Measurements from ENCODE around the gene ZNF385B. TPM values are rescaled to one million over a fixed set of nuclear protein-coding genes. Genes with fewer than 3 reads are reported as not detected.

ZNF385B gene
- total and polyA plus RNA-seq, 2 donors (not counting 1 experiment from before 2014, with no cell fraction given) = not detected

- no peak for ATAC-seq (ENCODE audit: low read depth)
- Histone ChIP-seq H3K4me1 (ENCODE audit: control insufficient read depth in 2 of 2, insufficient read depth in 2 of 2, low read length in 2 of 2) (peaks cover 13 to 15% of the 10 kb centered on the region in 2 donors), H3K9ac (ENCODE audit: low read length) (no peak overlapping the region), H3K9me3 (ENCODE audit: control extremely low read depth in 1 of 3, control insufficient read depth in 2 of 3, insufficient read depth in 1 of 3, low read length in 2 of 3) (peaks cover 0 to 3% (median 0%) of the 10 kb centered on the region in 3 donors), H3K4me2 (replicated peaks; ENCODE audit: low read depth, low read length, poor library complexity, severe bottlenecking) (no peak overlapping the region), H3K27ac (ENCODE audit: low read length in 2 of 2) (no peak overlapping the region), H3K79me2 (ENCODE audit: control insufficient read depth, insufficient read depth, low read length) (no peaks in the 10 kb centered on the region), H3K4me3 (ENCODE audit: control extremely low read depth in 1 of 5, extremely low read depth in 1 of 5, insufficient read depth in 1 of 5, low read depth in 2 of 5, low read length in 4 of 5) (no peak overlapping the region), H3K36me3 (replicated peaks in 1 of 2; ENCODE audit: control extremely low read depth in 1 of 2, control insufficient read depth in 1 of 2, extremely low read depth in 1 of 2, insufficient read depth in 2 of 2, low read length in 1 of 2) (no peaks in the 10 kb centered on the region), H3K27me3 (replicated peaks in 1 of 4; ENCODE audit: control extremely low read depth in 1 of 4, control insufficient read depth in 3 of 4, insufficient read depth in 4 of 4, low read length in 3 of 4) (peaks cover 0 to 30% (median 9%) of the 10 kb centered on the region in 4 experiments), H2AFZ (ENCODE audit: insufficient read depth, low read depth, low read length, poor library complexity, severe bottlenecking) (no peak overlapping the region), H4K20me1 (ENCODE audit: control insufficient read depth, insufficient read depth, low read length, poor library complexity, severe bottlenecking) (no peaks in the 10 kb centered on the region)
- intact Hi-C loops (cut with micrococcal nuclease) = no loop called here
- Mint-ChIP-seq H3K4me3 (no peak overlapping the region), H3K9me3 (ENCODE audit: insufficient read depth) (no peaks in the 10 kb centered on the region), H3K27ac (no peak overlapping the region), H3K4me1 (peaks cover 14% of the 10 kb centered on the region), H3K27me3 (peaks cover 69% of the 10 kb centered on the region)
- DNase-seq = no peak
- TF ChIP-seq EZH2 (IDR thresholded peaks at IDR 0.05; ENCODE audit: borderline replicate concordance, insufficient read depth, low read depth, low read length, poor library complexity, severe bottlenecking) (no peak), CTCF (IDR thresholded peaks at IDR 0.05) (no peak)
- CTCF ChIA-PET = no interaction called here
- POLR2A ChIA-PET = no interaction called here
- no CpG with 5 or more reads among the region's 1 CpG for WGBS (ENCODE audit: insufficient coverage)
These were observed 1.9 kb downstream of the ZNF385B start for GRCh38 chr2:179859523-179859922.

DNA sequence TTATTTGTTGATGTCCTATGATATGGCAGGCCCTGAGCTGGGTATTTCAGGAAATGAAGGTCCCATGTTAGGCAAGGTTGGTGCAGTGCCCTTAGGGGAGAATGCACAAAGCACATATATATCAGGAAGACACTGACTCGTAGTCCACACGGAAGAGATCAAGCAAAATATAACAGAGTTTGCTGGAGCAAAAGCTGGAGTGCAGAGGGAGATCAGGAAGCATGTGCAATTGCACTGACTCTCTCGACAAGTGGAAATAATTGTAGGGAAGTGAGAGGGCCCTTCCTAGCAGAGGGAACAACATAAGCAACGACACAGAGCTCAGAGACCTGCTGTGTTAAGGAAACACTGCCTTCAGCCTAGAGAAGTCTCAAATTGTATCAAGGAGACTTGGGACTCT lies 4.2 kb downstream of the ZNF385B start:
- POLR2A ChIA-PET = no interaction called here
- Mint-ChIP-seq H3K4me3 (no peak overlapping the region), H3K27ac (no peak overlapping the region), H3K9me3 (ENCODE audit: insufficient read depth) (no peaks in the 10 kb centered on the region), H3K27me3 (peaks cover 60% of the 10 kb centered on the region), H3K4me1 (peaks cover 14% of the 10 kb centered on the region)
- no peak overlapping the region for H2AFZ ChIP-seq (ENCODE audit: insufficient read depth, low read depth, low read length, poor library complexity, severe bottlenecking)
- no peak overlapping the region for H3K4me3 ChIP-seq (ENCODE audit: control extremely low read depth in 1 of 5, extremely low read depth in 1 of 5, insufficient read depth in 1 of 5, low read depth in 2 of 5, low read length in 4 of 5)
- H3K79me2 ChIP-seq (ENCODE audit: control insufficient read depth, insufficient read depth, low read length) = no peaks in the 10 kb centered on the region
- H3K36me3 ChIP-seq (replicated peaks in 1 of 2; ENCODE audit: control extremely low read depth in 1 of 2, control insufficient read depth in 1 of 2, extremely low read depth in 1 of 2, insufficient read depth in 2 of 2, low read length in 1 of 2) = no peaks in the 10 kb centered on the region
- CTCF ChIA-PET = no interaction called here
- DNase-seq (no peak), ATAC-seq (ENCODE audit: low read depth) (no peak)
- intact Hi-C loops (cut with micrococcal nuclease) = no loop called here
- H3K9me3 ChIP-seq (ENCODE audit: control extremely low read depth in 1 of 3, control insufficient read depth in 2 of 3, insufficient read depth in 1 of 3, low read length in 2 of 3) = peaks cover 0 to 3% (median 0%) of the 10 kb centered on the region in 3 donors
- H4K20me1 ChIP-seq (ENCODE audit: control insufficient read depth, insufficient read depth, low read length, poor library complexity, severe bottlenecking) = no peaks in the 10 kb centered on the region
- H3K27ac ChIP-seq (ENCODE audit: low read length in 2 of 2) = no peak overlapping the region
- 74% methylated on average over 4 of the region's 4 CpGs for WGBS (ENCODE audit: insufficient coverage)
- H3K4me1 ChIP-seq (ENCODE audit: control insufficient read depth in 2 of 2, insufficient read depth in 2 of 2, low read length in 2 of 2) = peaks cover 13 to 15% of the 10 kb centered on the region in 2 donors
- H3K27me3 ChIP-seq (replicated peaks in 1 of 4; ENCODE audit: control extremely low read depth in 1 of 4, control insufficient read depth in 3 of 4, insufficient read depth in 4 of 4, low read length in 3 of 4) = peaks cover 0 to 20% (median 6%) of the 10 kb centered on the region in 4 experiments
- no peak overlapping the region for H3K4me2 ChIP-seq (replicated peaks; ENCODE audit: low read depth, low read length, poor library complexity, severe bottlenecking)
- TF ChIP-seq EZH2 (IDR thresholded peaks at IDR 0.05; ENCODE audit: borderline replicate concordance, insufficient read depth, low read depth, low read length, poor library complexity, severe bottlenecking) (no peak), CTCF (IDR thresholded peaks at IDR 0.05) (no peak)
- H3K9ac ChIP-seq (ENCODE audit: low read length) = no peak overlapping the region

Measured in B cell (primary cell).